Transverse colon (tissue), 4 donors: ENCODE results near the gene GAS2L1. TPM values are rescaled to one million over a fixed set of nuclear protein-coding genes. Genes with fewer than 3 reads are reported as not detected.

ENCODE experiments used
- DNase-seq: peaks from one replicate; pipeline ENCODE4 v3.0.0-alpha.2; 2019
- H3K27ac ChIP-seq, 4 donors: fragments of 200-600 bp; sonication (generic); 2 replicates each; pipeline ENCODE4 v1.5.1; 2016 to 2018; ENCODE audit warnings: inconsistent platforms in 4 of 4
- H3K27me3 ChIP-seq: fragments of 200-600 bp; sonication (generic); 2 replicates; pipeline ENCODE4 v1.5.1; 2017; ENCODE audit warnings: inconsistent platforms
- H3K36me3 ChIP-seq, 4 donors: fragments of 200-600 bp; sonication (generic); 2 replicates each; pipeline ENCODE4 v1.5.1; 2017 to 2019; ENCODE audit warnings: inconsistent platforms in 4 of 4
- H3K4me1 ChIP-seq, 4 donors: fragments of 200-600 bp; sonication (generic); 2 replicates each; pipeline ENCODE4 v1.5.1; 2017 to 2020; ENCODE audit warnings: inconsistent platforms in 4 of 4
- H3K4me3 ChIP-seq, 4 donors: fragments of 200-600 bp; sonication (generic); 1 replicate in 1 of 4; 2 replicates in 3 of 4; pipeline versions ENCODE4 v1.5.1 to v1.6.1; 2017 to 2019; ENCODE audit warnings: inconsistent platforms in 4 of 4
- H3K9me3 ChIP-seq, 2 donors: fragments of 200-600 bp; sonication (generic); 2 replicates each; pipeline ENCODE4 v1.5.1; 2017 to 2019; ENCODE audit warnings: inconsistent platforms in 2 of 2
- EP300 ChIP-seq: sonication (generic); formaldehyde crosslinking; IDR thresholded peaks from one replicate; pipeline ENCODE4 v1.6.1; 2017; ENCODE audit warnings: antibody characterized with exemption, low read depth
- POLR2A ChIP-seq: fragments of 450-650 bp; IDR thresholded peaks from one replicate; pipeline ENCODE4 v1.6.1; 2016; ENCODE audit warnings: antibody characterized with exemption, mild to moderate bottlenecking, moderate library complexity
- POLR2AphosphoS5 ChIP-seq, 3 donors: sonication (generic); formaldehyde crosslinking; IDR thresholded peaks; one replicate each; pipeline ENCODE4 v1.6.1; 2016; ENCODE audit warnings: antibody characterized with exemption in 3 of 3
- WGBS, 2 donors: methylation state at CpG; one replicate each; pipeline ENCODE4 v1.1.5; 2018; ENCODE audit warnings: low coverage in 1 of 2; 5-methylcytosine and 5-hydroxymethylcytosine counted together
- in situ Hi-C, 4 donors: fragments of 200-750 bp; cut with MboI; loops; one replicate each; pipeline versions ENCODE4 v1.15.0 to v1.15.1; 2017; ENCODE audit warnings: low sequenced_read_pairs in 3 of 4, low pct_ligation_motif_present in 1 of 4, low pct_unique_long_range_greater_than_20kb in 1 of 4
- intact Hi-C: fragments of 100-400 bp; cut with DNase I; formaldehyde crosslinking; loops from one replicate; pipeline ENCODE4 v1.15.1; 2023; ENCODE audit warnings: low total_unique reads
- total RNA-seq, 4 donors: library from RNA; depleted of rRNA; stranded (reverse); fragments of >200 nt; gene quantifications; one replicate each; pipeline ENCODE4 v1.1.0, GENCODE V29; 2016
- TF ChIP-seq, protein P1 (sequence below), 5 experiments: fragments of 200-600 bp in 3 of 5; fragments of 450-650 bp in 2 of 5; sonication (generic) in 3 of 5; IDR thresholded peaks; 1 replicate in 2 of 5; 2 replicates in 3 of 5; pipeline ENCODE4 v1.5.1; 2016 to 2017; ENCODE audit warnings: antibody characterized with exemption in 5 of 5, inconsistent platforms in 3 of 5, mild to moderate bottlenecking in 2 of 5, moderate library complexity in 1 of 5

GAS2L1 gene
- total RNA-seq, 4 donors from 2014 or later, result 21.1 to 81.0 (median 43.6) TPM

DNA sequence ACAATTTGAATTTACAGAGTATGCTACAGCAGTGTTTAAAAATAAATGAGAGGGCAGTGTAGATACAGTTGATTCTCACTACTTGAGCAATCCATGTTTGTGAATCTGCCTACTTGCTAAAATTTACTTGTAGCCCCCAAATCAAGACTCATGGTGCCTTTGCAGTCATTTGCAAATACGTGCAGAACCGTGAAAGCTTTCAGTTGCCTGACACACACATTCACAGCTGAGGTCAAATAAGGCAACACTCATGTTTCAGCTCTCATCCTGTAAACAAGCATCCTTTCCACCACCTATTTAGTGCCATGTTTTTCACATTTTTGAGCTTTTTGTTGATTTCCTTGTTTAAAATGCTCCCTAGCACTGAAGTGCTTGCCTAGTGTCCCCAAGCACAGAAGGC, 41.6 kb downstream of the GAS2L1 start:
- peaks cover 0 to 47% (median 19%) of the 10 kb centered on the region in 4 donors for H3K36me3 ChIP-seq
- no peak overlapping the region for H3K4me3 ChIP-seq
- no peaks in the 10 kb centered on the region for H3K27me3 ChIP-seq
- 73 to 84% methylated on average over 2 of the region's 2 CpGs for WGBS, 2 donors
- TF ChIP-seq, protein P1, sequence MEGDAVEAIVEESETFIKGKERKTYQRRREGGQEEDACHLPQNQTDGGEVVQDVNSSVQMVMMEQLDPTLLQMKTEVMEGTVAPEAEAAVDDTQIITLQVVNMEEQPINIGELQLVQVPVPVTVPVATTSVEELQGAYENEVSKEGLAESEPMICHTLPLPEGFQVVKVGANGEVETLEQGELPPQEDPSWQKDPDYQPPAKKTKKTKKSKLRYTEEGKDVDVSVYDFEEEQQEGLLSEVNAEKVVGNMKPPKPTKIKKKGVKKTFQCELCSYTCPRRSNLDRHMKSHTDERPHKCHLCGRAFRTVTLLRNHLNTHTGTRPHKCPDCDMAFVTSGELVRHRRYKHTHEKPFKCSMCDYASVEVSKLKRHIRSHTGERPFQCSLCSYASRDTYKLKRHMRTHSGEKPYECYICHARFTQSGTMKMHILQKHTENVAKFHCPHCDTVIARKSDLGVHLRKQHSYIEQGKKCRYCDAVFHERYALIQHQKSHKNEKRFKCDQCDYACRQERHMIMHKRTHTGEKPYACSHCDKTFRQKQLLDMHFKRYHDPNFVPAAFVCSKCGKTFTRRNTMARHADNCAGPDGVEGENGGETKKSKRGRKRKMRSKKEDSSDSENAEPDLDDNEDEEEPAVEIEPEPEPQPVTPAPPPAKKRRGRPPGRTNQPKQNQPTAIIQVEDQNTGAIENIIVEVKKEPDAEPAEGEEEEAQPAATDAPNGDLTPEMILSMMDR (IDR thresholded peaks at IDR 0.05), result no peak
- TF ChIP-seq EP300 (no peak), POLR2AphosphoS5 (IDR thresholded peaks at IDR 0.05) (no peak), POLR2A (no peak)
- H3K4me1 ChIP-seq, result peaks cover 0 to 7% (median 4%) of the 10 kb centered on the region in 4 donors
- H3K9me3 ChIP-seq, result no peaks in the 10 kb centered on the region
- no peak for DNase-seq
- in situ Hi-C loops, result no loop called here
- no peak overlapping the region for H3K27ac ChIP-seq
- intact Hi-C loops, result no loop called here

DNA sequence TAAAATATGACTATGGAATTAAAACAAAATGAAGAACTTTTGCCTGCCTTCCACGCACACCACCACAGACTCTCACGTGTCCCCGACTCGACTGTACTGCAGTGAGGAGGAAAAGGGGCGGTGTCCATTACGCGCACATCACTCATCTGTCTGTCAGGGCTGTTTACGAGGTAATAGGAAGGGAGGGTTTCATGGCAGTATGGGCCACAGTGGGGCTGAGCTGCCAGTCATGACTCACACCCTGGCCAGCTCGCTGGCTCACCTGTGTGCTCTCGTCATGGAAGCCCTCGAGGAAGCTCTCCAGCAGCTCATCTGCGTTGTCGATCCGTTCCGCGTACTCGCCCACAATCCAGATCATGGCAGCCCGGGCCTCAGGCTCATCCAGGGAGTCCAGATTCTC, 42.5 kb downstream of the GAS2L1 start:
- DNase-seq, result no peak
- no peaks in the 10 kb centered on the region for H3K27me3 ChIP-seq
- TF ChIP-seq EP300 (no peak), POLR2AphosphoS5 (IDR thresholded peaks at IDR 0.05) (no peak), POLR2A (no peak)
- TF ChIP-seq, protein P1 (IDR thresholded peaks at IDR 0.05), result no peak
- no peak overlapping the region for H3K27ac ChIP-seq
- intact Hi-C loops, result no loop called here
- H3K9me3 ChIP-seq, result no peaks in the 10 kb centered on the region
- H3K36me3 ChIP-seq, result peaks cover 0 to 56% (median 19%) of the 10 kb centered on the region in 4 donors
- no peak overlapping the region for H3K4me3 ChIP-seq
- WGBS, 2 donors, result 87 to 93% methylated on average over 8 to 18 of the region's 18 CpGs
- in situ Hi-C loops, result no loop called here
- H3K4me1 ChIP-seq, result peaks cover 0 to 7% (median 4%) of the 10 kb centered on the region in 4 donors

DNA sequence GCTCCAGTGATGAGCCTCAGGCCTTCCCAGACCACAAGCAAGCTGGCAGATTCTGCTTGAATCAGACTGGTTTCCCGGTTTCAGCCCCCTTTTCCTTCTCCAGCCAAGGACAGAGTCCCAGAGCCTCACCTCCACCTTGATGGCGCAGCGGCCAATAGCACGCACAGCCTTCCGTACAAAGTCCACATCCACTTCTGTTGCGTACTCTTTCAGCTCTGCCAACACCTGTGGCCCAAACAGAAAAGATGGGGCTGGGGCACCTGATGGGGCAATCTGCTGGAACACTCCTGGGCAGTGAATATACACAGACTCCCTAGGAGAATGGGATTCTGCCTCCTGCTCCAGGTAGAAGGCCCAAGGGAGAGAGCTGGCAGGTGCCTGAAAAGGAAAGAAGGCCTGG, 44.6 kb downstream of the GAS2L1 start:
- TF ChIP-seq POLR2AphosphoS5 (IDR thresholded peaks at IDR 0.05) (no peak), EP300 (no peak), POLR2A (no peak)
- TF ChIP-seq, protein P1 (IDR thresholded peaks at IDR 0.05), result no peak
- 34 to 83% methylated on average over 5 to 6 of the region's 6 CpGs for WGBS, 2 donors
- in situ Hi-C loops, result no loop called here
- Histone ChIP-seq H3K4me1 (peaks cover 0 to 7% (median 2%) of the 10 kb centered on the region in 4 donors), H3K27ac (no peak overlapping the region), H3K4me3 (no peak overlapping the region), H3K9me3 (no peaks in the 10 kb centered on the region), H3K36me3 (peaks cover 0 to 68% (median 25%) of the 10 kb centered on the region in 4 donors), H3K27me3 (no peaks in the 10 kb centered on the region)
- intact Hi-C loops, result no loop called here
- DNase-seq, result peak; percentile 27

DNA sequence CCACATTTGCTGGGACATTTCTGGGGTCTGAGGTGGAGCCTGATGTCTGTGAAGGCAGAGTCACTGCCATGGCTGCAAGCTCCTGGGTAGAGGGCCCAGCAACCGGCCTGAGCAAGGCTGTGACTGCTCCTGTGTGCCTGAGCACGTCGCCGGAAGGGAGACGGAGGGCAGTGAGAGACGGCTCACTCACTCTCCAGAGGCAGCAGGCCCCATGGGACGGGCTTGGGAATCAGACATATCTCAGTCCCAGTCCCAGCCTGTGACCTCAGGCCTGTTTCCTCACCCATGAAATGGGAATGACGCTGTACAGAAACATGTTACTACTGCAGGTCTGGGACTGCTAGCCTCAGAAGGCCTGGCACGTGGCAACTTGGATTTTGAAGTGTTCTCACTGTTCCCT, 45.4 kb downstream of the GAS2L1 start:
- Histone ChIP-seq H3K27me3 (no peaks in the 10 kb centered on the region), H3K4me3 (no peak overlapping the region), H3K27ac (no peak overlapping the region), H3K36me3 (peaks cover 0 to 72% (median 27%) of the 10 kb centered on the region in 4 donors), H3K9me3 (no peaks in the 10 kb centered on the region), H3K4me1 (no peaks in the 10 kb centered on the region)
- no peak for TF ChIP-seq EP300
- TF ChIP-seq POLR2AphosphoS5 (IDR thresholded peaks at IDR 0.05), result no peak
- TF ChIP-seq, protein P1 (IDR thresholded peaks at IDR 0.05), result no peak
- TF ChIP-seq POLR2A, result no peak
- 92% methylated on average over 8 of the region's 9 CpGs; no CpG with 5 or more reads in 1 of the 2 donors for WGBS, 2 donors
- intact Hi-C loops, result no loop called here
- no peak for DNase-seq
- in situ Hi-C loops, result no loop called here
